ENCODE results near the gene CDIPT. TPM values are rescaled to one million over a fixed set of nuclear protein-coding genes. Genes with fewer than 3 reads are reported as not detected.
A peak's percentile ranks its signal among the peaks of the same experiment; 100 is the strongest.

Gene CDIPT
- total RNA-seq, 2 experiments from 2014 or later, result 39.5 to 43.9 TPM

- POLR2A ChIA-PET, result no interaction called here
- Mint-ChIP-seq H3K36me3 (no peaks in the 10 kb centered on the region), H3K9me3 (no peaks in the 10 kb centered on the region), H3K4me1 (ENCODE audit: low read depth) (peaks cover 8% of the 10 kb centered on the region), H3K27ac (no peak overlapping the region), H3K4me3 (no peak overlapping the region), H3K27me3 (peaks cover 5% of the 10 kb centered on the region)
- intact Hi-C loops (cut with micrococcal nuclease), result no loop called here
- CTCF ChIA-PET, result no interaction called here
- no peak for DNase-seq
Measured at GRCh38 chr16:29903590-29903989, 40.6 kb upstream of the CDIPT start.

GRCh38 chr16:29901607-29901945 lies 38.5 kb upstream of the CDIPT start:
- peaks cover 18% of the 10 kb centered on the region for H3K27me3 Mint-ChIP-seq
- DNase-seq, result no peak
- no peak overlapping the region for H3K27ac Mint-ChIP-seq
- intact Hi-C loops (cut with micrococcal nuclease), result no loop called here
- no peaks in the 10 kb centered on the region for H3K36me3 Mint-ChIP-seq
- H3K9me3 Mint-ChIP-seq, result no peaks in the 10 kb centered on the region
- ChIA-PET CTCF (interaction anchor here (1.5 to 2.0 kb wide), 4 partner anchors 24 to 201 kb away, joined by 3 to 12 read pairs (median 5); partner anchors contain the start of genes KCTD13 and TLCD3B), POLR2A (interaction anchor here (1.0 to 2.1 kb wide), 3 partner anchors 15 to 93 kb away, joined by 3 to 7 read pairs (median 6); partner anchors contain the start of genes HIRIP3 and KCTD13)
- no peak overlapping the region for H3K4me3 Mint-ChIP-seq
- H3K4me1 Mint-ChIP-seq (ENCODE audit: low read depth), result peaks cover 8% of the 10 kb centered on the region

- Mint-ChIP-seq H3K27me3 (peaks cover 18% of the 10 kb centered on the region), H3K27ac (no peak overlapping the region), H3K36me3 (no peaks in the 10 kb centered on the region), H3K4me3 (peak overlapping the region; percentile 77), H3K9me3 (no peaks in the 10 kb centered on the region), H3K4me1 (ENCODE audit: low read depth) (peaks cover 8% of the 10 kb centered on the region)
- POLR2A ChIA-PET, result interaction anchor here (1.0 to 2.1 kb wide), 3 partner anchors 15 to 94 kb away, joined by 3 to 7 read pairs (median 6); partner anchors contain the start of genes HIRIP3 and KCTD13
- intact Hi-C loops (cut with micrococcal nuclease), result loop anchor here (1.0 kb wide), 1 partner anchor 25 kb away; the partner anchor contains the start of gene KCTD13
- no peak for DNase-seq
- CTCF ChIA-PET, result interaction anchor here (0.9 to 2.0 kb wide), 5 partner anchors 25 to 201 kb away, joined by 3 to 12 read pairs (median 4); partner anchors contain the start of genes KCTD13 and TLCD3B
Measured at GRCh38 chr16:29900888-29901606, 38.0 kb upstream of the CDIPT start.

GRCh38 chr16:29900102-29900887 lies 37.3 kb upstream of the CDIPT start, which contains the start of gene ASPHD1:
ASPHD1 (plus strand) TSS chr16:29900488; CDS start chr16:29900972, 484 bp downstream.
- Mint-ChIP-seq H3K27ac (no peak within 1 kb of the TSS), H3K27me3 (peaks cover 18% of the 10 kb centered on the region), H3K4me1 (ENCODE audit: low read depth) (peaks cover 8% of the 10 kb centered on the region), H3K36me3 (no peaks in the 10 kb centered on the region), H3K4me3 (peak within 1 kb of the TSS; percentile 77), H3K9me3 (no peaks in the 10 kb centered on the region)
- ChIA-PET CTCF (interaction anchor here (0.6 to 2.0 kb wide), 7 partner anchors 10 to 200 kb away, joined by 3 to 12 read pairs (median 3); partner anchors contain the start of genes KCTD13 and TLCD3B), POLR2A (interaction anchor here (0.8 to 2.1 kb wide), 4 partner anchors 25 to 198 kb away, joined by 3 to 7 read pairs (median 6); partner anchors contain the start of genes HIRIP3 and KCTD13)
- intact Hi-C loops (cut with micrococcal nuclease), result loop anchor here (1.0 kb wide), 1 partner anchor 26 kb away; the partner anchor contains the start of gene KCTD13
- peak; percentile 71 for DNase-seq

- H3K27me3 Mint-ChIP-seq, result peaks cover 18% of the 10 kb centered on the region
- H3K36me3 Mint-ChIP-seq, result no peaks in the 10 kb centered on the region
- CTCF ChIA-PET, result interaction anchor here (0.6 to 1.2 kb wide), 3 partner anchors 11 to 199 kb away, joined by 3 to 4 read pairs (median 3); no protein-coding TSS in a partner anchor
- intact Hi-C loops (cut with micrococcal nuclease), result loop anchor here (1.0 kb wide), 1 partner anchor 27 kb away; the partner anchor contains the start of gene KCTD13
- peak; percentile 78 for DNase-seq
- POLR2A ChIA-PET, result interaction anchor here (0.8 to 2.1 kb wide), 3 partner anchors 27 to 197 kb away, joined by 3 to 6 read pairs (median 6); partner anchors contain the start of genes HIRIP3 and KCTD13
- H3K4me3 Mint-ChIP-seq, result peak within 1 kb of the TSS; percentile 77
- H3K9me3 Mint-ChIP-seq, result no peaks in the 10 kb centered on the region
- no peak within 1 kb of the TSS for H3K27ac Mint-ChIP-seq
- H3K4me1 Mint-ChIP-seq (ENCODE audit: low read depth), result peaks cover 8% of the 10 kb centered on the region
Measured at GRCh38 chr16:29899516-29900101, 36.6 kb upstream of the CDIPT start, which contains the start of gene SEZ6L2. SEZ6L2 (minus strand) TSS chr16:29899550; CDS start chr16:29899019, 531 bp downstream.

GRCh38 chr16:29898804-29899515 lies 35.9 kb upstream of the CDIPT start:
- CTCF ChIA-PET, result interaction anchor here (0.7 to 1.2 kb wide), 2 partner anchors 51 to 198 kb away, joined by 3 to 4 read pairs; no protein-coding TSS in a partner anchor
- intact Hi-C loops (cut with micrococcal nuclease), result no loop called here
- no peaks in the 10 kb centered on the region for H3K9me3 Mint-ChIP-seq
- no peak for DNase-seq
- peaks cover 8% of the 10 kb centered on the region for H3K4me1 Mint-ChIP-seq (ENCODE audit: low read depth)
- H3K4me3 Mint-ChIP-seq, result no peak overlapping the region
- peaks cover 18% of the 10 kb centered on the region for H3K27me3 Mint-ChIP-seq
- POLR2A ChIA-PET, result interaction anchor here (1.3 kb wide), 1 partner anchor 27 kb away, joined by 6 read pairs; the partner anchor contains the start of gene KCTD13
- H3K27ac Mint-ChIP-seq, result no peak overlapping the region
- H3K36me3 Mint-ChIP-seq, result no peaks in the 10 kb centered on the region

GRCh38 chr16:29898135-29898803 lies 35.2 kb upstream of the CDIPT start:
- CTCF ChIA-PET, result interaction anchor here (0.7 kb wide), 1 partner anchor 50 kb away, joined by 3 read pairs; no protein-coding TSS in a partner anchor
- H3K4me3 Mint-ChIP-seq, result no peak overlapping the region
- intact Hi-C loops (cut with micrococcal nuclease), result no loop called here

GRCh38 chr16:29897333-29897732 lies 34.3 kb upstream of the CDIPT start:
- intact Hi-C loops (cut with micrococcal nuclease), result no loop called here
- no peak overlapping the region for H3K4me3 Mint-ChIP-seq
- CTCF ChIA-PET, result no interaction called here

More at GRCh38 chr16:29898135-29898803, 35.2 kb upstream of the CDIPT start:
- POLR2A ChIA-PET, result interaction anchor here (0.5 kb wide), 1 partner anchor 690 kb away, joined by 6 read pairs; no protein-coding TSS in a partner anchor
- no peak for DNase-seq
- peaks cover 5% of the 10 kb centered on the region for H3K4me1 Mint-ChIP-seq (ENCODE audit: low read depth)
- H3K27me3 Mint-ChIP-seq, result peaks cover 18% of the 10 kb centered on the region
- H3K9me3 Mint-ChIP-seq, result no peaks in the 10 kb centered on the region
- no peaks in the 10 kb centered on the region for H3K36me3 Mint-ChIP-seq
- H3K27ac Mint-ChIP-seq, result no peak overlapping the region

GRCh38 chr16:29896841-29897240 lies 33.8 kb upstream of the CDIPT start:
- ChIA-PET CTCF (no interaction called here), POLR2A (no interaction called here)
- Mint-ChIP-seq H3K4me3 (no peak overlapping the region), H3K9me3 (no peaks in the 10 kb centered on the region), H3K27me3 (peaks cover 18% of the 10 kb centered on the region), H3K4me1 (ENCODE audit: low read depth) (peaks cover 5% of the 10 kb centered on the region), H3K27ac (no peak overlapping the region), H3K36me3 (no peaks in the 10 kb centered on the region)
- DNase-seq, result no peak
- intact Hi-C loops (cut with micrococcal nuclease), result no loop called here

More at GRCh38 chr16:29897333-29897732, 34.3 kb upstream of the CDIPT start:
- Mint-ChIP-seq H3K4me1 (ENCODE audit: low read depth) (peaks cover 5% of the 10 kb centered on the region), H3K36me3 (no peaks in the 10 kb centered on the region), H3K9me3 (no peaks in the 10 kb centered on the region), H3K27ac (no peak overlapping the region), H3K27me3 (peaks cover 18% of the 10 kb centered on the region)
- POLR2A ChIA-PET, result no interaction called here
- no peak for DNase-seq

- Mint-ChIP-seq H3K4me1 (ENCODE audit: low read depth) (no peaks in the 10 kb centered on the region), H3K27ac (no peak overlapping the region), H3K27me3 (peaks cover 16% of the 10 kb centered on the region), H3K36me3 (no peaks in the 10 kb centered on the region), H3K9me3 (no peaks in the 10 kb centered on the region), H3K4me3 (no peak overlapping the region)
- ChIA-PET CTCF (no interaction called here), POLR2A (no interaction called here)
- intact Hi-C loops (cut with micrococcal nuclease), result no loop called here
- no peak for DNase-seq
Measured at GRCh38 chr16:29894352-29894751, 31.3 kb upstream of the CDIPT start.
